H9 (cell line): ENCODE measurements around the gene XNDC1N. TPM values are rescaled to one million over a fixed set of nuclear protein-coding genes. Genes with fewer than 3 reads are reported as not detected.
A peak's percentile ranks its signal among the peaks of the same experiment; 100 is the strongest.
"Not testable (repeated sequence)": the region's sequence is repeated elsewhere in the genome, so short reads cannot be mapped to it uniquely, and the experiment has no call there.

Experiments
- DNase-seq: peaks from one replicate; pipeline ENCODE4 v3.0.0-alpha.2; 2017
- H2AFZ ChIP-seq: one replicate; pipeline ENCODE4 v1.6.1; 2013; ENCODE audit warnings: mild to moderate bottlenecking, low read length, control low read depth, moderate library complexity
- H2AK5ac ChIP-seq: 2 replicates; pipeline ENCODE4 v1.6.1; 2013; ENCODE audit warnings: low read length, control low read depth, mixed read lengths; ENCODE audit not compliant: insufficient read length
- H2BK120ac ChIP-seq: one replicate; pipeline ENCODE4 v1.6.1; 2013; ENCODE audit warnings: low read depth, mild to moderate bottlenecking, low read length, control low read depth, inconsistent platforms; ENCODE audit not compliant: poor library complexity, severe bottlenecking
- H2BK12ac ChIP-seq: 2 replicates; pipeline ENCODE4 v1.6.1; 2013; ENCODE audit warnings: low read length, control low read depth, mixed read lengths, low read depth; ENCODE audit not compliant: insufficient read length
- H2BK15ac ChIP-seq: 2 replicates; pipeline ENCODE4 v1.6.1; 2013; ENCODE audit warnings: low read depth, low read length, control low read depth
- H2BK20ac ChIP-seq: one replicate; pipeline ENCODE4 v1.6.1; 2013; ENCODE audit warnings: low read depth, mild to moderate bottlenecking, low read length, control low read depth, inconsistent platforms; ENCODE audit not compliant: poor library complexity, severe bottlenecking
- H2BK5ac ChIP-seq: 2 replicates; pipeline ENCODE4 v1.6.1; 2013; ENCODE audit warnings: low read length, control low read depth, mixed read lengths; ENCODE audit not compliant: insufficient read length
- H3K14ac ChIP-seq: 2 replicates; pipeline ENCODE4 v1.6.1; 2013; ENCODE audit warnings: low read length, control low read depth; ENCODE audit not compliant: insufficient read depth
- H3K18ac ChIP-seq: 2 replicates; pipeline ENCODE4 v1.6.1; 2013; ENCODE audit warnings: low read depth, mild to moderate bottlenecking, mixed read lengths, low read length, control low read depth; ENCODE audit not compliant: insufficient read length
- H3K23ac ChIP-seq: 2 replicates; pipeline ENCODE4 v1.6.1; 2013; ENCODE audit warnings: low read length, control low read depth, mixed read lengths, low read depth; ENCODE audit not compliant: insufficient read length
- H3K23me2 ChIP-seq: 2 replicates; pipeline ENCODE4 v1.6.1; 2013; ENCODE audit warnings: low read depth, mild to moderate bottlenecking, mixed read lengths, low read length, control low read depth; ENCODE audit not compliant: insufficient read length, poor library complexity, severe bottlenecking
- H3K27ac ChIP-seq: 2 replicates; pipeline ENCODE4 v1.5.1; 2013; ENCODE audit warnings: low read length, control low read depth, mixed read lengths, low read depth; ENCODE audit not compliant: insufficient read length
- H3K27me3 ChIP-seq: 2 replicates; pipeline ENCODE4 v1.6.1; 2013; ENCODE audit warnings: low read length, control low read depth, inconsistent platforms; ENCODE audit not compliant: insufficient read depth
- H3K4ac ChIP-seq: 2 replicates; pipeline ENCODE4 v1.6.1; 2013; ENCODE audit warnings: low read depth, mild to moderate bottlenecking, control low read depth, inconsistent platforms, low read length, moderate library complexity
- H3K4me1 ChIP-seq: 2 replicates; pipeline ENCODE4 v1.6.1; 2013; ENCODE audit warnings: low read length, control low read depth, inconsistent platforms; ENCODE audit not compliant: insufficient read depth
- H3K4me2 ChIP-seq: 2 replicates; pipeline ENCODE4 v1.6.1; 2013; ENCODE audit warnings: low read length, control low read depth, mixed read lengths; ENCODE audit not compliant: insufficient read length, insufficient read depth
- H3K56ac ChIP-seq: 2 replicates; pipeline ENCODE4 v1.6.1; 2013; ENCODE audit warnings: low read depth, mild to moderate bottlenecking, mixed read lengths, low read length, control low read depth; ENCODE audit not compliant: insufficient read length
- H3K79me1 ChIP-seq: 2 replicates; pipeline ENCODE4 v1.6.1; 2013; ENCODE audit warnings: low read depth, mild to moderate bottlenecking, moderate library complexity, low read length, control low read depth, inconsistent platforms; ENCODE audit not compliant: insufficient read depth, poor library complexity, severe bottlenecking
- H3K79me2 ChIP-seq: 2 replicates; pipeline ENCODE4 v1.6.1; 2013; ENCODE audit warnings: low read length, control low read depth, inconsistent platforms; ENCODE audit not compliant: insufficient read depth
- H3K9ac ChIP-seq: 2 replicates; pipeline ENCODE4 v1.6.1; 2013; ENCODE audit warnings: low read length, control low read depth, mixed read lengths; ENCODE audit not compliant: insufficient read length; ENCODE audit errors: extremely low read depth
- H3K9me3 ChIP-seq: one replicate; pipeline ENCODE4 v1.6.1; 2013; ENCODE audit warnings: low read depth, low read length, inconsistent platforms; ENCODE audit not compliant: control insufficient read depth
- H3T11ph ChIP-seq: one replicate; pipeline ENCODE4 v1.6.1; 2013; ENCODE audit warnings: mild to moderate bottlenecking, low read length, control low read depth, inconsistent platforms
- H4K20me1 ChIP-seq: one replicate; pipeline ENCODE4 v1.6.1; 2013; ENCODE audit not compliant: control insufficient read depth, insufficient read length, insufficient read depth
- H4K5ac ChIP-seq: 2 replicates; pipeline ENCODE4 v1.6.1; 2013; ENCODE audit warnings: low read depth, mild to moderate bottlenecking, mixed read lengths, low read length, control low read depth; ENCODE audit not compliant: insufficient read length
- H4K8ac ChIP-seq: replicated peaks from 2 replicates; pipeline ENCODE4 v1.6.1; 2013; ENCODE audit warnings: low read length, control low read depth, mixed read lengths, low read depth; ENCODE audit not compliant: insufficient read length
- H4K91ac ChIP-seq: 2 replicates; pipeline ENCODE4 v1.6.1; 2013; ENCODE audit warnings: low read depth, mild to moderate bottlenecking, moderate library complexity, mixed read lengths, low read length, control low read depth; ENCODE audit not compliant: insufficient read length
- H3K27ac Mint-ChIP-seq, 3 experiments: 2 replicates in 2 of 3; 3 replicates in 1 of 3; pipeline ENCODE4 v1.8.0; 2020 to 2021; ENCODE audit warnings: mixed read lengths in 3 of 3, mild to moderate bottlenecking in 1 of 3, moderate library complexity in 1 of 3
- H3K27me3 Mint-ChIP-seq: 2 replicates; pipeline ENCODE4 v1.8.0; 2021; ENCODE audit warnings: low read depth, mild to moderate bottlenecking, moderate library complexity, mixed read lengths
- H3K36me3 Mint-ChIP-seq, 3 experiments: 2 replicates in 2 of 3; 3 replicates in 1 of 3; pipeline ENCODE4 v1.8.0; 2020 to 2021; ENCODE audit warnings: low read depth in 3 of 3, mixed read lengths in 3 of 3; ENCODE audit not compliant: insufficient read depth in 1 of 3
- H3K4me1 Mint-ChIP-seq, 2 experiments: 2 replicates each; pipeline ENCODE4 v1.8.0; 2020; ENCODE audit warnings: mixed read lengths in 2 of 2
- H3K4me3 Mint-ChIP-seq, 2 experiments: 2 replicates in 1 of 2; 3 replicates in 1 of 2; pipeline ENCODE4 v1.8.0; 2020 to 2021; ENCODE audit warnings: mild to moderate bottlenecking in 2 of 2, mixed read lengths in 2 of 2, moderate library complexity in 1 of 2
- H3K9me3 Mint-ChIP-seq, 2 experiments: 2 replicates in 1 of 2; 3 replicates in 1 of 2; pipeline ENCODE4 v1.8.0; 2020; ENCODE audit warnings: mild to moderate bottlenecking in 2 of 2, mixed read lengths in 2 of 2, moderate library complexity in 1 of 2
- CTCF ChIP-seq: fragments of 200-600 bp; sonication (generic); conservative IDR thresholded peaks from 3 replicates; pipeline ENCODE4 v1.8.0; 2021; ENCODE audit warnings: antibody characterized with exemption, mild to moderate bottlenecking
- WGBS: extraction: QIAGEN DNeasy Blood & Tissue Kit; methylation state at CpG from one replicate; pipeline ENCODE4 v1.1.7; 2013; ENCODE audit warnings: missing lambda C conversion rate, low lambda C conversion rate, mixed read lengths; ENCODE audit not compliant: insufficient read length; ENCODE audit errors: extremely low coverage; 5-methylcytosine and 5-hydroxymethylcytosine counted together
- total RNA-seq: library from RNA; stranded (reverse); gene quantifications from 2 replicates; pipeline ENCODE4 v1.2.1, GENCODE V29; 2021

XNDC1N gene
- total RNA-seq, 1 experiment from 2014 or later, result 11.0 TPM

GRCh38 chr11:71911321-71911985 lies 16.9 kb downstream of the XNDC1N start:
- not testable (repeated sequence) for H3K9ac ChIP-seq, H3K4me3 Mint-ChIP-seq, H3K23ac ChIP-seq, H3K4me1 Mint-ChIP-seq, H4K8ac ChIP-seq, H3K27me3 ChIP-seq, H3K27me3 Mint-ChIP-seq, H4K91ac ChIP-seq, H3K9me3 ChIP-seq, H2BK120ac ChIP-seq, H3K9me3 Mint-ChIP-seq, H3T11ph ChIP-seq, H3K18ac ChIP-seq, H2BK20ac ChIP-seq, H3K4ac ChIP-seq, H2BK15ac ChIP-seq, H2BK5ac ChIP-seq, H3K27ac ChIP-seq, DNase-seq, H2BK12ac ChIP-seq, H3K4me1 ChIP-seq, H2AK5ac ChIP-seq, H3K79me2 ChIP-seq, H2AFZ ChIP-seq, H3K14ac ChIP-seq, H3K23me2 ChIP-seq, H3K79me1 ChIP-seq, H3K4me2 ChIP-seq, H3K56ac ChIP-seq, H4K5ac ChIP-seq, H4K20me1 ChIP-seq
- Mint-ChIP-seq H3K27ac (peak overlapping the region in 1 of 3 experiments; percentile 58; a peak in 1 of 7 replicates), H3K36me3 (peaks cover 9 to 50% (median 43%) of the 10 kb centered on the region in 3 experiments; a peak in 6 of 7 replicates)
- no CpG with 5 or more reads among the region's 10 CpGs for WGBS
- TF ChIP-seq CTCF, result peak; percentile 46; the same call in 2 of the 3 replicates

DNA sequence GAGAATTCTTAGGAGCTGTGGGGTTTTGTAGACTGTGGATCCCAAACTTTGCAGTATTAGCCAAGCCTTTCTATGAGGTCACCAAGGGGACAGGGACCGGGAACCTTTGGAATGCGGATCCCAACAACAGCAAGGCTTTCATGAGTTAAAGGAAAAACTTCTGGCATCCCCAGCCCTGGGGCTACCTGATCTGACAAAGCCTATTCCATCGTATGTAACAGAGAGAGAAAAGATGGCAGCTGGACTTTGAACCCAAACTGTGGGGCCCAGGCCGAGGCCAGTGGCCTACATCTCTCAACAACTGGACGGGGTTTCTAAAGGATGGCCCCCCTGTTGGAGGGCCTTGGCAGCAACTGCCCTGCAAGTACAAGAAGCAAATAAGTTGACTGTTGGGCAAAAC lies 17.6 kb downstream of the XNDC1N start:
- not testable (repeated sequence) for H3K4me2 ChIP-seq, H3K23ac ChIP-seq, H4K8ac ChIP-seq, H3K27me3 Mint-ChIP-seq, H2BK15ac ChIP-seq, H2AFZ ChIP-seq, H3K4me1 ChIP-seq, H2BK20ac ChIP-seq, H2BK120ac ChIP-seq, H3K4me3 Mint-ChIP-seq, H3K23me2 ChIP-seq, H3K4ac ChIP-seq, H4K20me1 ChIP-seq, H3K27me3 ChIP-seq, H3K14ac ChIP-seq, H3T11ph ChIP-seq, H3K79me2 ChIP-seq, H2BK12ac ChIP-seq, H4K91ac ChIP-seq, H3K18ac ChIP-seq, H3K79me1 ChIP-seq, H2AK5ac ChIP-seq, H3K9me3 Mint-ChIP-seq, H3K9ac ChIP-seq, H3K56ac ChIP-seq, H3K9me3 ChIP-seq, H3K4me1 Mint-ChIP-seq, H4K5ac ChIP-seq, DNase-seq, H3K27ac ChIP-seq, H2BK5ac ChIP-seq
- Mint-ChIP-seq H3K36me3 (peaks cover 9 to 43% (median 36%) of the 10 kb centered on the region in 3 experiments; a peak in 6 of 7 replicates), H3K27ac (peak overlapping the region in 1 of 3 experiments; percentile 52; a peak in 1 of 7 replicates)
- WGBS, result no CpG with 5 or more reads among the region's 5 CpGs
